ENCODE data around the gene SETDB2.

SETDB2 gene

GRCh38 chr13:49527123-49527522 is 83.0 kb downstream of the SETDB2 start:
- H3K14ac ChIP-seq (ENCODE audit: low read length): no peak overlapping the region
- WGBS, 2 donors (ENCODE audit: extremely low coverage in 2 of 2, insufficient read length in 2 of 2, insufficient replicate concordance in 1 of 2): no CpG with 5 or more reads among the region's 2 CpGs

DNA sequence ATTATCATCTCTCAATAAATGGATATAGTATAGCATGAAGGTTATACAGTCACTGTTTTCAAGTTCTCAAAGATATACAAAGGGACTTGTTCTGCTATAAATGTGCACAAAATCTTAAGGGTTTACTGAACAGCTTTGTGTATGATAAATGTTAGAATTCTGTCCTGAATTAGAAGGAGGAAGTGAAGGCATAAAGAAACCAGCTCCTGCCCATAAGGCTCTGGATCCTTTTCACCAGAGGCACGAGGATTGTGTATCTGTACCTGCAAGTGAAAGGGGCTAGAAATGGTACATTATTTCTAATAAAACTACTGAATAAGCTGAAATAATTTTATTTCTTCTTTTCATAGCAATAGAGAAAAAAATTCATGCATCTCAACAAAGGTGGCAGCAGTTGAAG is 84.1 kb downstream of the SETDB2 start:
- no CpG with 5 or more reads among the region's 1 CpG for WGBS, 2 donors (ENCODE audit: extremely low coverage in 2 of 2, insufficient read length in 2 of 2, insufficient replicate concordance in 1 of 2)
- no peak overlapping the region for H3K27ac ChIP-seq (replicated peaks; ENCODE audit: low read length)
- no peaks in the 10 kb centered on the region for H3K9me3 ChIP-seq (replicated peaks in 1 of 2; ENCODE audit: control insufficient read depth in 2 of 2, insufficient read depth in 1 of 2, low read depth in 1 of 2, low read length in 2 of 2)
- H3K4ac ChIP-seq (ENCODE audit: low read length): no peak overlapping the region
- no peak overlapping the region for H2BK12ac ChIP-seq (ENCODE audit: low read length)
- H2AK5ac ChIP-seq (ENCODE audit: low read depth, low read length): no peak overlapping the region
- no peak for DNase-seq (ENCODE audit: low spot score)
- no peak overlapping the region for H2AFZ ChIP-seq (ENCODE audit: low read length)
- no peak overlapping the region for H2BK5ac ChIP-seq (ENCODE audit: low read length)
- no peak overlapping the region for H3K14ac ChIP-seq (ENCODE audit: low read length)
- no peak overlapping the region for H3K23ac ChIP-seq (ENCODE audit: low read depth, low read length, poor library complexity)
- no peaks in the 10 kb centered on the region for H3K4me1 ChIP-seq (ENCODE audit: control insufficient read depth in 2 of 2, insufficient read depth in 1 of 2, low read depth in 1 of 2, low read length in 2 of 2)
- H3K27me3 ChIP-seq (ENCODE audit: control insufficient read depth in 3 of 3, insufficient read depth in 3 of 3, low read depth in 1 of 3, low read length in 3 of 3): no peaks in the 10 kb centered on the region
- H4K91ac ChIP-seq (ENCODE audit: low read depth, low read length, poor library complexity): no peak overlapping the region
- H2BK15ac ChIP-seq (ENCODE audit: low read length): no peak overlapping the region
- no peak overlapping the region for H4K8ac ChIP-seq (ENCODE audit: low read depth, low read length)
- peaks cover 0 to 20% of the 10 kb centered on the region in 2 donors for H3K36me3 ChIP-seq (replicated peaks in 1 of 2; ENCODE audit: control insufficient read depth in 2 of 2, insufficient read depth in 2 of 2, low read length in 2 of 2)
- H3K9ac ChIP-seq (ENCODE audit: low read depth, low read length, poor library complexity): no peak overlapping the region
- H3K18ac ChIP-seq (ENCODE audit: low read length): no peak overlapping the region
- no peak overlapping the region for H3K4me3 ChIP-seq (ENCODE audit: low read length in 2 of 2)
- H2BK120ac ChIP-seq (ENCODE audit: low read depth, low read length): no peak overlapping the region
- H3K79me1 ChIP-seq (ENCODE audit: low read depth, low read length): no peaks in the 10 kb centered on the region
- H3K4me2 ChIP-seq (ENCODE audit: insufficient read depth, low read length, poor library complexity, severe bottlenecking): no peak overlapping the region

More at GRCh38 chr13:49527123-49527522, 83.0 kb downstream of the SETDB2 start:
- Histone ChIP-seq H2BK5ac (ENCODE audit: low read length) (no peak overlapping the region), H4K91ac (ENCODE audit: low read depth, low read length, poor library complexity) (no peak overlapping the region), H3K4me3 (ENCODE audit: low read length in 2 of 2) (no peak overlapping the region), H3K4me1 (ENCODE audit: control insufficient read depth in 2 of 2, insufficient read depth in 1 of 2, low read depth in 1 of 2, low read length in 2 of 2) (no peaks in the 10 kb centered on the region), H3K27ac (replicated peaks; ENCODE audit: low read length) (no peak overlapping the region), H4K8ac (ENCODE audit: low read depth, low read length) (no peak overlapping the region), H3K18ac (ENCODE audit: low read length) (no peak overlapping the region), H2BK15ac (ENCODE audit: low read length) (no peak overlapping the region), H2BK12ac (ENCODE audit: low read length) (no peak overlapping the region), H3K9me3 (replicated peaks in 1 of 2; ENCODE audit: control insufficient read depth in 2 of 2, insufficient read depth in 1 of 2, low read depth in 1 of 2, low read length in 2 of 2) (no peaks in the 10 kb centered on the region), H2AK5ac (ENCODE audit: low read depth, low read length) (no peak overlapping the region), H2AFZ (ENCODE audit: low read length) (no peak overlapping the region), H3K4me2 (ENCODE audit: insufficient read depth, low read length, poor library complexity, severe bottlenecking) (no peak overlapping the region), H3K4ac (ENCODE audit: low read length) (no peak overlapping the region), H3K27me3 (ENCODE audit: control insufficient read depth in 3 of 3, insufficient read depth in 3 of 3, low read depth in 1 of 3, low read length in 3 of 3) (no peaks in the 10 kb centered on the region), H3K79me1 (ENCODE audit: low read depth, low read length) (no peaks in the 10 kb centered on the region), H3K36me3 (replicated peaks in 1 of 2; ENCODE audit: control insufficient read depth in 2 of 2, insufficient read depth in 2 of 2, low read length in 2 of 2) (peaks cover 0 to 16% of the 10 kb centered on the region in 2 donors), H3K9ac (ENCODE audit: low read depth, low read length, poor library complexity) (no peak overlapping the region), H3K23ac (ENCODE audit: low read depth, low read length, poor library complexity) (no peak overlapping the region), H2BK120ac (ENCODE audit: low read depth, low read length) (no peak overlapping the region)
- DNase-seq (ENCODE audit: low spot score): no peak

GRCh38 chr13:49530457-49530856 is 86.4 kb downstream of the SETDB2 start:
- no peak overlapping the region for H2AK5ac ChIP-seq (ENCODE audit: low read depth, low read length)
- no peak overlapping the region for H3K27ac ChIP-seq (replicated peaks; ENCODE audit: low read length)
- H3K9me3 ChIP-seq (replicated peaks in 1 of 2; ENCODE audit: control insufficient read depth in 2 of 2, insufficient read depth in 1 of 2, low read depth in 1 of 2, low read length in 2 of 2): no peaks in the 10 kb centered on the region
- H3K23ac ChIP-seq (ENCODE audit: low read depth, low read length, poor library complexity): no peak overlapping the region
- no peaks in the 10 kb centered on the region for H3K79me1 ChIP-seq (ENCODE audit: low read depth, low read length)
- no peak overlapping the region for H2BK120ac ChIP-seq (ENCODE audit: low read depth, low read length)
- H4K91ac ChIP-seq (ENCODE audit: low read depth, low read length, poor library complexity): no peak overlapping the region
- no peak overlapping the region for H2AFZ ChIP-seq (ENCODE audit: low read length)
- no peak overlapping the region for H3K4ac ChIP-seq (ENCODE audit: low read length)
- H3K4me3 ChIP-seq (ENCODE audit: low read length in 2 of 2): no peak overlapping the region
- no peak overlapping the region for H2BK5ac ChIP-seq (ENCODE audit: low read length)
- H2BK15ac ChIP-seq (ENCODE audit: low read length): no peak overlapping the region
- H3K9ac ChIP-seq (ENCODE audit: low read depth, low read length, poor library complexity): no peak overlapping the region
- no peak for DNase-seq (ENCODE audit: low spot score)
- H3K18ac ChIP-seq (ENCODE audit: low read length): no peak overlapping the region
- H3K4me2 ChIP-seq (ENCODE audit: insufficient read depth, low read length, poor library complexity, severe bottlenecking): no peak overlapping the region
- no CpG with 5 or more reads among the region's 7 CpGs for WGBS, 2 donors (ENCODE audit: extremely low coverage in 2 of 2, insufficient read length in 2 of 2, insufficient replicate concordance in 1 of 2)
- no peaks in the 10 kb centered on the region for H3K4me1 ChIP-seq (ENCODE audit: control insufficient read depth in 2 of 2, insufficient read depth in 1 of 2, low read depth in 1 of 2, low read length in 2 of 2)
- peaks cover 4 to 33% of the 10 kb centered on the region in 2 donors for H3K36me3 ChIP-seq (replicated peaks in 1 of 2; ENCODE audit: control insufficient read depth in 2 of 2, insufficient read depth in 2 of 2, low read length in 2 of 2)
- no peak overlapping the region for H4K8ac ChIP-seq (ENCODE audit: low read depth, low read length)
- H3K14ac ChIP-seq (ENCODE audit: low read length): no peak overlapping the region
- no peaks in the 10 kb centered on the region for H3K27me3 ChIP-seq (ENCODE audit: control insufficient read depth in 3 of 3, insufficient read depth in 3 of 3, low read depth in 1 of 3, low read length in 3 of 3)
- H2BK12ac ChIP-seq (ENCODE audit: low read length): no peak overlapping the region

DNA sequence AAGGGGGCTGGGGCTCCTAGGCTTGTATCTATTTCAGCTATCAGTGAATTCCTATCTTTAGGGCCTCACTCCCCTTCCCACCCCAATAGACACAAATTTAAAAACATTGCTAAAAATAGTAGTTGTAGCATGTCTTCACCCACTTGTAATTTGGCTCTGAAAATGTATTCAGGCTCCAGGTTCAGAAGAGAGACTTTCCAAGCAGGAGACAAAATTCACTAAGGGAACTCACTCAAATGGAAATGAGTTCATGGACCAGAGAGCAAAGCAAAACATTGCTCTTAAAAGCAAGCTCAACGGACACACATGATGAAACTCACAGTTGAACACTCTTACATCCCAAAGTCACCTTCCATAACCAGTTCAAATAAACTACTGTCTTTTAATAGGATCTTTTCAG is 88.5 kb downstream of the SETDB2 start:
- H3K9ac ChIP-seq (ENCODE audit: low read depth, low read length, poor library complexity): no peak overlapping the region
- no CpG with 5 or more reads among the region's 1 CpG for WGBS, 2 donors (ENCODE audit: extremely low coverage in 2 of 2, insufficient read length in 2 of 2, insufficient replicate concordance in 1 of 2)

More for the DNA sequence above, 88.5 kb downstream of the SETDB2 start:
- no peak overlapping the region for H3K4ac ChIP-seq (ENCODE audit: low read length)
- no peak overlapping the region for H3K23ac ChIP-seq (ENCODE audit: low read depth, low read length, poor library complexity)
- H3K9me3 ChIP-seq (replicated peaks in 1 of 2; ENCODE audit: control insufficient read depth in 2 of 2, insufficient read depth in 1 of 2, low read depth in 1 of 2, low read length in 2 of 2): no peaks in the 10 kb centered on the region
- DNase-seq (ENCODE audit: low spot score): no peak
- no peak overlapping the region for H3K4me2 ChIP-seq (ENCODE audit: insufficient read depth, low read length, poor library complexity, severe bottlenecking)
- H3K79me1 ChIP-seq (ENCODE audit: low read depth, low read length): no peaks in the 10 kb centered on the region
- peaks cover 5 to 36% of the 10 kb centered on the region in 2 donors for H3K36me3 ChIP-seq (replicated peaks in 1 of 2; ENCODE audit: control insufficient read depth in 2 of 2, insufficient read depth in 2 of 2, low read length in 2 of 2)
- no peak overlapping the region for H3K4me3 ChIP-seq (ENCODE audit: low read length in 2 of 2)
- H3K18ac ChIP-seq (ENCODE audit: low read length): no peak overlapping the region
- H2AFZ ChIP-seq (ENCODE audit: low read length): no peak overlapping the region
- no peak overlapping the region for H3K14ac ChIP-seq (ENCODE audit: low read length)
- H3K4me1 ChIP-seq (ENCODE audit: control insufficient read depth in 2 of 2, insufficient read depth in 1 of 2, low read depth in 1 of 2, low read length in 2 of 2): no peaks in the 10 kb centered on the region
- H2BK12ac ChIP-seq (ENCODE audit: low read length): no peak overlapping the region
- H3K27ac ChIP-seq (replicated peaks; ENCODE audit: low read length): no peak overlapping the region
- H2BK120ac ChIP-seq (ENCODE audit: low read depth, low read length): no peak overlapping the region
- no peak overlapping the region for H2BK5ac ChIP-seq (ENCODE audit: low read length)
- no peak overlapping the region for H2BK15ac ChIP-seq (ENCODE audit: low read length)
- no peak overlapping the region for H4K8ac ChIP-seq (ENCODE audit: low read depth, low read length)
- H3K27me3 ChIP-seq (ENCODE audit: control insufficient read depth in 3 of 3, insufficient read depth in 3 of 3, low read depth in 1 of 3, low read length in 3 of 3): no peaks in the 10 kb centered on the region
- H2AK5ac ChIP-seq (ENCODE audit: low read depth, low read length): no peak overlapping the region
- H4K91ac ChIP-seq (ENCODE audit: low read depth, low read length, poor library complexity): no peak overlapping the region

Data from neuronal stem cell (in vitro differentiated cells).